ENCODE data around the gene GJA10.
"Not testable (repeated sequence)": the region's sequence is repeated elsewhere in the genome, so short reads cannot be mapped to it uniquely, and the experiment has no call there.

GJA10 gene

DNA sequence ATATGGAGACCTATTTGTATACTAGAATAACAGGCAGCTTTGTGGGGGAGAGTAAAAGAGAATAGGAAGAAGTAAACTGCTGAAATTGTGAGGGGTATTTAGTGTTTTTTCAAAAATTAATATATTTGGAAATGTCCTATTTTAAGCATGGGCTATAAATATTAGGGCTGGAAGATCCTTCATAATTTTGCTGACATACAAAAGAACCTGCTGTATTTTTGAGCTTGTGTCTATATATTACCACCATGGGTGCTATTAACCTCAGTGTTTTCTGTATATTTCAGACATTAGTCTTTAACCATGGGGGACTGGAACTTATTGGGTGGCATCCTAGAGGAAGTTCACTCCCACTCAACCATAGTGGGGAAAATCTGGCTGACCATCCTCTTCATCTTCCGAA is at the start of gene GJA10:
Gene GJA10, plus strand, starts transcription at position 301 of the 400 bp plus-strand sequence. Its CDS starts 0 bp downstream, at position 301.
- Histone ChIP-seq H3K4me1 (no peaks in the 10 kb centered on the region), H3K9me3 (no peaks in the 10 kb centered on the region), H3K9ac (no peak within 1 kb of the TSS), H3K4me2 (no peak within 1 kb of the TSS), H3K27me3 (no peaks in the 10 kb centered on the region), H4K20me1 (no peaks in the 10 kb centered on the region), H3K36me3 (no peaks in the 10 kb centered on the region), H3K27ac (no peak within 1 kb of the TSS), H3K4me3 (no peak within 1 kb of the TSS)
- TF ChIP-seq Cebpa-rat (IDR thresholded peaks at IDR 0.05), result no peak

DNA sequence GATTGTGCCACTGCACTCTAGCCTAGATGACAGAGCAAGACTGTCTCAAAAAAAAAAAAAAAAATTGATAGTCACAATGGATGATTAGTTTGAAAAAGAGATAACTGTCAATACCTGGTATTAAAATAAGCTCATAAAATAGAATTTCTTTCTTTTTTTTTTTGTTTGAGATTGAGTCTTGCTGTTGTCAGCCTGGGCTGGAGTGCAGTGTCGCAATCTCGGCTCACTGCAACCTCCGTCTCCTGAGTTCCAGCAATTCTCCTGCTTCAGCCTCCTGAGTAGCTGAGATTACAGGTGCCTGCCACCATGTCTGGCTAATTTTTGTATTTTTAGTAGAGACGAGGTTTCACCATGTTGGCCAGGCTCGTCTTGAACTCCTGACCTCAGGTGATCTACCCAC is 46.8 kb upstream of the GJA10 start:
- not testable (repeated sequence) for H3K27me3 ChIP-seq, H4K20me1 ChIP-seq, H3K4me2 ChIP-seq, H3K9me3 ChIP-seq, H3K27ac ChIP-seq, H3K4me1 ChIP-seq, H3K4me3 ChIP-seq, H3K9ac ChIP-seq
- peaks cover 19% of the 10 kb centered on the region for H3K36me3 ChIP-seq
- peak; percentile 14; the same call in 1 of the 2 replicates for TF ChIP-seq Cebpa-rat (IDR thresholded peaks at IDR 0.05)

DNA sequence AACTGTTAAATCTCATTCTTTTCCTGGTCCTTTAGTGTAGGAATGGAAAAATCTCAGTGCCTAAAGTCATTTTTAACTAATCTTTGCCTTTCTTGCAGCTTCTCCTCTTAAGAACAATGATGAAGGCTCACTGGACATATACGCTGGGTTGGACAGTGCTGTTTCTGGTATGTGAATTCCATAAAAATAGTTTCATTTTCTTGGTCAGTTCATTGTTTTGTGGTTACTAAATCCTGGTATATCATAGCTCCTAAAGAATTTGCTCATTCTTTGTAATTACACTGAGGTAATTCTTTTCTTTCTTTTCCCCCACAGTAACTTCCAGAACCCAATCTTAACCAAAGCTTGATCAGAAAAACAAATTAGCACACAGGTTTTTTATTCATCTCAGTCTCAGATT is 41.2 kb upstream of the GJA10 start:
- Histone ChIP-seq H3K27ac (no peak overlapping the region), H3K9ac (no peak overlapping the region), H3K4me3 (no peak overlapping the region), H3K4me1 (no peaks in the 10 kb centered on the region), H3K4me2 (no peak overlapping the region), H3K9me3 (no peaks in the 10 kb centered on the region), H3K27me3 (no peaks in the 10 kb centered on the region), H4K20me1 (no peaks in the 10 kb centered on the region), H3K36me3 (peaks cover 52% of the 10 kb centered on the region)
- TF ChIP-seq Cebpa-rat (IDR thresholded peaks at IDR 0.05), result no peak

DNA sequence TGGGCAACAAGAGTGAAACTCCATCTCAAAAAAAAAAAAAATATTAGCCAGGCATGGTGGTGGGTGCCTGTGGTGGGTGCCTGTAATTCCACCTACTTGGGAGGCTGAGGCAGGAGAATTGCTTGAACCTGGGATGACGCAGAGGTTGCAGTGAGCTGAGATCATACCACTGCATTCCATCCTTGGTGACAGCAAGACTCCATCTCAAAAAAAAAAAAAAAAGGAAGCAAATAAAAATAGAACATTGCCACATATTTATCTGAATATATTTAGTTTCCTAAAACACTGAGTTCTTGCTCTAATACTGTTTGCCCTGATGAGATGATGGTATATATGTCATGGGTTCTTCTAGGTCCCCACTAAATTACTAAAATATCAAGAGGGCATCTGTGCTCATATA is 36.2 kb upstream of the GJA10 start:
- Histone ChIP-seq H3K4me3 (no peak overlapping the region), H3K4me2 (no peak overlapping the region), H3K36me3 (peaks cover 75% of the 10 kb centered on the region), H3K4me1 (peaks cover 7% of the 10 kb centered on the region; the same call in 1 of the 2 replicates), H3K27me3 (no peaks in the 10 kb centered on the region), H4K20me1 (no peaks in the 10 kb centered on the region), H3K9ac (no peak overlapping the region), H3K9me3 (no peaks in the 10 kb centered on the region), H3K27ac (no peak overlapping the region)
- TF ChIP-seq Cebpa-rat (IDR thresholded peaks at IDR 0.05), result no peak

DNA sequence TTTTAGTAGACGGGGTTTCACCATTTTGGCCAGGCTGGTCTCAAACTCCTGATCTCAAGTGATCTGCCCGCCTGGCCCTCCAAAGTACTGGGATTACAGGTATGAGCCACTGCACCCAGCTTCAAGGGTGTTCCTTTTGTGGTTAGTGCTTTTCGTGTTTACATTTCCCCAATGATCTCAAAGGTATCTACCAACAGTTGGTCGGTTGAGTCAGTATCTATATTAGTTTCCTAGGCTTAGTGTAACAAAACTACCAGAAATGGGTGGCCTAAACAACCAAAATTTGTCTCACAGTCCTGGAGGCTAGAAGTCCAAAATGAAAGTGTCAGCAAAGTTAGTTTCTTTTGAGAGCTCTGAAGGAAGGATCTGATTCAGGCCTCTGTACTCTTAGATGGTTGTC is 34.5 kb upstream of the GJA10 start:
- Histone ChIP-seq H3K9ac (no peak overlapping the region), H3K4me3 (no peak overlapping the region), H3K36me3 (peaks cover 78% of the 10 kb centered on the region), H4K20me1 (no peaks in the 10 kb centered on the region), H3K4me1 (peaks cover 7% of the 10 kb centered on the region; the same call in 1 of the 2 replicates), H3K4me2 (no peak overlapping the region), H3K27ac (no peak overlapping the region), H3K9me3 (no peaks in the 10 kb centered on the region), H3K27me3 (no peaks in the 10 kb centered on the region)
- TF ChIP-seq Cebpa-rat (IDR thresholded peaks at IDR 0.05), result no peak

DNA sequence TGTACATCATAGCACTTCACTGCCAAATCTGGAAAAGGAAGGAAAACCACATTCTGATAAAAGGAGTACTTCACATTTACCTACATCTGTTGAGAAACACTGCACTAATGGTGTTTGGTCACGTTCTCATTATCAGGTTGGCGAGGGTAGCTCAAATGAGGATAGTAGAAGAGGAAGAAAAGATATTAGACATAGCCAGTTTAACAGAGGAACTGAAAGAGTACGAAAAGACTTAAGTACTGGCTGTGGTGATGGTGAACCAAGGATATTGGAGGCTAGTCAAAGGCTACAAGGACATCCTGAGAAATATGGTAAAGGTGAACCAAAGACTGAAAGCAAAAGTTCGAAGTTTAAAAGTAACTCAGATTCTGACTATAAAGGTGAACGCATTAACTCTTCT is 32.0 kb upstream of the GJA10 start:
- Histone ChIP-seq H3K4me3 (no peak overlapping the region), H3K9me3 (no peaks in the 10 kb centered on the region), H4K20me1 (no peaks in the 10 kb centered on the region), H3K4me1 (peaks cover 7% of the 10 kb centered on the region; the same call in 1 of the 2 replicates), H3K9ac (no peak overlapping the region), H3K4me2 (no peak overlapping the region), H3K27ac (no peak overlapping the region), H3K36me3 (peaks cover 83% of the 10 kb centered on the region), H3K27me3 (no peaks in the 10 kb centered on the region)
- no peak for TF ChIP-seq Cebpa-rat (IDR thresholded peaks at IDR 0.05)

DNA sequence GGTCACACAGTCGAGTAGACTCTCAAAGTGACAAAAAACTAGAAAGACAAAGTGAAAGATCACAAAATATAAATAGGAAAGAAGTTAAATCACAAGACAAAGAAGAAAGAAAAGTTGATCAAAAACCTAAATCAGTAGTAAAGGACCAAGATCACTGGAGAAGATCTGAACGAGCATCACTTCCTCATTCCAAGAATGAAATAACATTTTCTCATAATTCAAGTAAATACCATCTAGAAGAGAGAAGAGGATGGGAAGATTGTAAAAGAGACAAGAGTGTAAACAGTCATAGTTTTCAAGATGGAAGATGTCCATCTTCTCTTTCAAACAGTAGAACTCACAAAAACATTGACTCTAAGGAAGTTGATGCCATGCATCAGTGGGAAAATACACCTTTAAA is 31.6 kb upstream of the GJA10 start:
- Histone ChIP-seq H3K36me3 (peaks cover 83% of the 10 kb centered on the region), H3K27me3 (no peaks in the 10 kb centered on the region), H3K9ac (no peak overlapping the region), H3K4me1 (peaks cover 7% of the 10 kb centered on the region; the same call in 1 of the 2 replicates), H3K9me3 (no peaks in the 10 kb centered on the region), H3K4me3 (no peak overlapping the region), H4K20me1 (no peaks in the 10 kb centered on the region), H3K27ac (no peak overlapping the region), H3K4me2 (no peak overlapping the region)
- TF ChIP-seq Cebpa-rat (IDR thresholded peaks at IDR 0.05), result no peak

DNA sequence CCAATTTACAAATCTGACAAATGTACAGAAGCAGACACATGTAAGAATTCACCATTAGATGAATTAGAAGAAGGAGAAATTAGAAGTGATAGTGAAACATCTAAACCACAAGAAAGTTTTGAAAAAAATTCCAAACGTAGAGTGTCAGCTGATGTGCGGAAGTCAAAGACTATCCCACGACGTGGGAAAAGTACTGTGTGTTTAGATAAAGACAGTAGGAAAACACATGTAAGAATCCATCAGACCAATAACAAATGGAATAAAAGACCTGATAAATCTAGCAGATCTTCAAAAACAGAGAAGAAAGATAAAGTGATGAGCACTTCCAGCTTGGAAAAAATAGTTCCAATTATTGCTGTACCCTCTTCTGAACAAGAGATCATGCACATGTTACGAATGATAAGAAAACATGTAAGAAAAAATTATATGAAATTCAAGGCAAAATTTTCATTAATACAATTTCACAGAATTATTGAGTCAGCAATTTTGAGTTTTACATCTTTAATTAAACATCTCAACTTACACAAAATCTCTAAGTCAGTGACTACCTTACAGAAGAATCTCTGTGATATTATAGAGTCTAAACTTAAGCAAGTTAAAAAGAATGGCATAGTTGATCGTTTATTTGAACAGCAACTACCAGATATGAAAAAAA is 28.1 kb upstream of the GJA10 start:
- Histone ChIP-seq H3K36me3 (peaks cover 80% of the 10 kb centered on the region), H4K20me1 (no peaks in the 10 kb centered on the region), H3K9me3 (no peaks in the 10 kb centered on the region), H3K4me1 (peaks cover 7% of the 10 kb centered on the region; the same call in 1 of the 2 replicates), H3K27me3 (no peaks in the 10 kb centered on the region), H3K4me3 (no peak overlapping the region), H3K9ac (no peak overlapping the region), H3K27ac (no peak overlapping the region), H3K4me2 (no peak overlapping the region)
- TF ChIP-seq Cebpa-rat (IDR thresholded peaks at IDR 0.05), result no peak

DNA sequence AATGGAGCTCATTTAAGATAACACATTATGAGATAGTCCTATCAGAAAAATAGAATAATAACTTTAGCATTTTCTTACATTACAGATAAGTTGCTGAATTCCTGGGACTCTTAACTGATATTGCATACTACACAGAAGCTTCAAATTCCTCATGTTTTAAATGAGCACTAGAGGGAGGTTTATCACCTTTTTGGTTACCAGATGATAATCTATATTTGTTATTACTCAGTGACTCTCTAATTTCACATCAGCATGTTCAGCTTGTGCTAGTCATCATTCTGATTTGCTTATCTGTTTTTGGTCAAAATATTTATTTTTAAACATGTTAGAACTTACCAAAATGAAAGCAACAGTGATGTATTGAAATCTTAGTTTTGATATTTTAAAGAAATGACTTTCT is 20.5 kb upstream of the GJA10 start:
- no peaks in the 10 kb centered on the region for H4K20me1 ChIP-seq
- H3K4me2 ChIP-seq, result no peak overlapping the region
- H3K4me1 ChIP-seq, result no peaks in the 10 kb centered on the region
- no peaks in the 10 kb centered on the region for H3K9me3 ChIP-seq
- peaks cover 36% of the 10 kb centered on the region for H3K36me3 ChIP-seq
- no peak overlapping the region for H3K27ac ChIP-seq
- no peaks in the 10 kb centered on the region for H3K27me3 ChIP-seq
- H3K4me3 ChIP-seq, result no peak overlapping the region
- no peak overlapping the region for H3K9ac ChIP-seq
- TF ChIP-seq Cebpa-rat (IDR thresholded peaks at IDR 0.05), result no peak

DNA sequence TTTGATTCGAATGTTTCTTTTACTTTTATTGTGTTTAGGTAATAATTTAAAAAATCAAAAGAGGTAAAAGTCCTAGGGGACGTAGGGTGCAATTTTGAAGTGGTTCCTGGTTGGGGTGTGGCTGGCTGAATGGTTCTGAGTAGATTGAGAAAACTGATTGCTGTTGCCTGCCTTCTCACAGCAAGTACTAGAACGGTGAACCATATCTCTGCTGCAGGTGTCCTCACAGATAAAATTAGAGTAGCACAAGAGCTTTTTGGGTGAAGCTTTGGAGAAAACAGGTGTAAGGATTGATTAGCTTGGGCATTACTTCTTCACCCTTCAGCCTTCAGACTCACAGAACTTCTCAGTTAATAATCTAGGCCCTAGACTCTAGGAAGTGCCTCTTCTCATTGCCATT is 19.8 kb upstream of the GJA10 start:
- no peak for TF ChIP-seq Cebpa-rat (IDR thresholded peaks at IDR 0.05)

More for the DNA sequence above, 19.8 kb upstream of the GJA10 start:
- Histone ChIP-seq H3K27ac (no peak overlapping the region), H3K9me3 (no peaks in the 10 kb centered on the region), H3K4me3 (no peak overlapping the region), H3K4me1 (no peaks in the 10 kb centered on the region), H4K20me1 (no peaks in the 10 kb centered on the region), H3K36me3 (peaks cover 29% of the 10 kb centered on the region), H3K9ac (no peak overlapping the region), H3K4me2 (no peak overlapping the region), H3K27me3 (no peaks in the 10 kb centered on the region)
